PC-9 (cell line): ENCODE measurements around the gene BUD23.

Source experiments
- EZH2 ChIP-seq: fragments of 200-600 bp; sonication (generic); IDR thresholded peaks from 2 replicates; pipeline ENCODE4 v1.8.0; 2017; ENCODE audit warnings: antibody characterized with exemption, low read depth
- TF ChIP-seq, protein P1 (sequence below): fragments of 200-600 bp; sonication (generic); conservative IDR thresholded peaks from 2 replicates; pipeline ENCODE4 v1.6.1; 2017; ENCODE audit warnings: mixed run types, antibody characterized with exemption, mild to moderate bottlenecking, moderate library complexity

DNA sequence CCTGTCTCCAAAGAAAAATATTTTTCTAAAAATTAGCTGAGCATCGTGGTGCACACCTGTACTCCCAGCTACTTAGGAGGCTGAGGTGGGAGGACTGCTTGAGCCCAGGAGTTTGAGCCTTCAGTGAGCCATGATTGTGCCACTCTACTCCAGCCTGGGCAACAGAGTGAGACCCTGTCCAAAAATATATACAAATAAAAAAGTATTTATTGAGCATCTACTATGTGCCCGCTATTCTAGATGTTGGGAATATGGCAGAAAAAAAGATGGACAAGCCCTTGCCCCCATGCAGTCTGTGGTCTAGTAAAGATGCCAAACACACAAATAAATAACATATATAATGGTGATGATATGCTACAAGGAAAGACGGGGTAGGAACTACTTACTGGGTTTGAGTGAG is 40.4 kb downstream of the BUD23 start:
- TF ChIP-seq, protein P1, sequence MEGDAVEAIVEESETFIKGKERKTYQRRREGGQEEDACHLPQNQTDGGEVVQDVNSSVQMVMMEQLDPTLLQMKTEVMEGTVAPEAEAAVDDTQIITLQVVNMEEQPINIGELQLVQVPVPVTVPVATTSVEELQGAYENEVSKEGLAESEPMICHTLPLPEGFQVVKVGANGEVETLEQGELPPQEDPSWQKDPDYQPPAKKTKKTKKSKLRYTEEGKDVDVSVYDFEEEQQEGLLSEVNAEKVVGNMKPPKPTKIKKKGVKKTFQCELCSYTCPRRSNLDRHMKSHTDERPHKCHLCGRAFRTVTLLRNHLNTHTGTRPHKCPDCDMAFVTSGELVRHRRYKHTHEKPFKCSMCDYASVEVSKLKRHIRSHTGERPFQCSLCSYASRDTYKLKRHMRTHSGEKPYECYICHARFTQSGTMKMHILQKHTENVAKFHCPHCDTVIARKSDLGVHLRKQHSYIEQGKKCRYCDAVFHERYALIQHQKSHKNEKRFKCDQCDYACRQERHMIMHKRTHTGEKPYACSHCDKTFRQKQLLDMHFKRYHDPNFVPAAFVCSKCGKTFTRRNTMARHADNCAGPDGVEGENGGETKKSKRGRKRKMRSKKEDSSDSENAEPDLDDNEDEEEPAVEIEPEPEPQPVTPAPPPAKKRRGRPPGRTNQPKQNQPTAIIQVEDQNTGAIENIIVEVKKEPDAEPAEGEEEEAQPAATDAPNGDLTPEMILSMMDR, result no peak
- TF ChIP-seq EZH2, result no peak
